Parathyroid adenoma (tissue), 2 donors: Measurements from ENCODE around the gene THSD4.

Experiments
- H2AFZ ChIP-seq: fragments of 300-600 bp; sonication (generic); one replicate; pipeline ENCODE4 v1.7.0; 2017; ENCODE audit warnings: antibody characterized with exemption, mild to moderate bottlenecking
- H3K27ac ChIP-seq: fragments of 300-600 bp; sonication (generic); one replicate; pipeline ENCODE4 v1.7.0; 2017
- H3K27me3 ChIP-seq: fragments of 300-600 bp; sonication (generic); one replicate; pipeline ENCODE4 v1.7.0; 2017; ENCODE audit warnings: low read length; ENCODE audit not compliant: control insufficient read depth, insufficient read depth
- H3K36me3 ChIP-seq: fragments of 300-600 bp; sonication (generic); one replicate; pipeline ENCODE4 v1.7.0; 2017; ENCODE audit warnings: low read length; ENCODE audit not compliant: control insufficient read depth, insufficient read depth
- H3K4me1 ChIP-seq: fragments of 300-600 bp; sonication (generic); one replicate; pipeline ENCODE4 v1.7.0; 2017; ENCODE audit warnings: control low read depth
- H3K4me2 ChIP-seq: fragments of 300-600 bp; sonication (generic); one replicate; pipeline ENCODE4 v1.7.0; 2017; ENCODE audit warnings: low read length
- H3K4me3 ChIP-seq: fragments of 300-600 bp; sonication (generic); one replicate; pipeline ENCODE4 v1.7.0; 2017; ENCODE audit warnings: low read depth, low read length
- H3K79me2 ChIP-seq: fragments of 300-600 bp; sonication (generic); one replicate; pipeline ENCODE4 v1.7.0; 2017; ENCODE audit warnings: control low read depth
- H3K9ac ChIP-seq: fragments of 300-600 bp; sonication (generic); one replicate; pipeline ENCODE4 v1.7.0; 2017; ENCODE audit warnings: mild to moderate bottlenecking
- H3K9me3 ChIP-seq: fragments of 300-600 bp; sonication (generic); one replicate; pipeline ENCODE4 v1.7.0; 2017; ENCODE audit warnings: low read length; ENCODE audit not compliant: control insufficient read depth
- TF ChIP-seq, protein P1 (sequence below): fragments of 300-600 bp; sonication (generic); IDR thresholded peaks from one replicate; pipeline ENCODE4 v1.7.0; 2017; ENCODE audit warnings: antibody characterized with exemption, mild to moderate bottlenecking
- donor health status: primary hyperparathyroidism.

The THSD4 gene

DNA sequence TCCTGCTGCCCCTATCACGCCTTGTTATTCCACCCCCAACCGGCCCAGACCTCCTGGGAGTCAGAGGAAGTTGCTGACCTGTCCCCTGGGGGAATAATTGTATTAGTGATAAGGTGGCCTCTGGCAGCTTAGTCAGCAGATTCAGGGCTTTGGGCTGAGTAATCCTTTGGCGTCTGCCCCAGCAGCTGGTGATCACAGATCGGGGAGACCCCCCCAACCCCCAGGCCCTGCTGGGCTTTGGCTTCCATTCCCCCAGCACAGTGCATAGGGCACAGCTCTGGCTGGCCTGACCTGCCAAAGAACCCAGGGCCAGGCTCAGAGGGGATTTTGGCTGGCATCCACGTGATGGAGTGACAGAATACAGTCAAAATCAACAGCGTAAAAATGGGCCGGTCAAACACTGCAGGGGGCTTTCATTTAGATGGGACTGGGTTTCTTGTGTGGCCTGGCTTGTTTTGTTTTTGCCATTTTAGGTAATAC, 691.2 kb downstream of the THSD4 start:
- no peak overlapping the region for H2AFZ ChIP-seq
- H3K4me1 ChIP-seq: peaks cover 5% of the 10 kb centered on the region
- no peaks in the 10 kb centered on the region for H3K27me3 ChIP-seq
- H3K36me3 ChIP-seq: no peaks in the 10 kb centered on the region
- no peak overlapping the region for H3K9ac ChIP-seq
- H3K4me3 ChIP-seq: no peak overlapping the region
- no peak overlapping the region for H3K4me2 ChIP-seq
- H3K27ac ChIP-seq: no peak overlapping the region
- TF ChIP-seq, protein P1, sequence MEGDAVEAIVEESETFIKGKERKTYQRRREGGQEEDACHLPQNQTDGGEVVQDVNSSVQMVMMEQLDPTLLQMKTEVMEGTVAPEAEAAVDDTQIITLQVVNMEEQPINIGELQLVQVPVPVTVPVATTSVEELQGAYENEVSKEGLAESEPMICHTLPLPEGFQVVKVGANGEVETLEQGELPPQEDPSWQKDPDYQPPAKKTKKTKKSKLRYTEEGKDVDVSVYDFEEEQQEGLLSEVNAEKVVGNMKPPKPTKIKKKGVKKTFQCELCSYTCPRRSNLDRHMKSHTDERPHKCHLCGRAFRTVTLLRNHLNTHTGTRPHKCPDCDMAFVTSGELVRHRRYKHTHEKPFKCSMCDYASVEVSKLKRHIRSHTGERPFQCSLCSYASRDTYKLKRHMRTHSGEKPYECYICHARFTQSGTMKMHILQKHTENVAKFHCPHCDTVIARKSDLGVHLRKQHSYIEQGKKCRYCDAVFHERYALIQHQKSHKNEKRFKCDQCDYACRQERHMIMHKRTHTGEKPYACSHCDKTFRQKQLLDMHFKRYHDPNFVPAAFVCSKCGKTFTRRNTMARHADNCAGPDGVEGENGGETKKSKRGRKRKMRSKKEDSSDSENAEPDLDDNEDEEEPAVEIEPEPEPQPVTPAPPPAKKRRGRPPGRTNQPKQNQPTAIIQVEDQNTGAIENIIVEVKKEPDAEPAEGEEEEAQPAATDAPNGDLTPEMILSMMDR: no peak
- no peaks in the 10 kb centered on the region for H3K79me2 ChIP-seq
- no peaks in the 10 kb centered on the region for H3K9me3 ChIP-seq

- Histone ChIP-seq H3K4me3 (no peak overlapping the region), H2AFZ (no peak overlapping the region)
Observed at GRCh38 chr15:71807125-71807629, 691.9 kb downstream of the THSD4 start.

DNA sequence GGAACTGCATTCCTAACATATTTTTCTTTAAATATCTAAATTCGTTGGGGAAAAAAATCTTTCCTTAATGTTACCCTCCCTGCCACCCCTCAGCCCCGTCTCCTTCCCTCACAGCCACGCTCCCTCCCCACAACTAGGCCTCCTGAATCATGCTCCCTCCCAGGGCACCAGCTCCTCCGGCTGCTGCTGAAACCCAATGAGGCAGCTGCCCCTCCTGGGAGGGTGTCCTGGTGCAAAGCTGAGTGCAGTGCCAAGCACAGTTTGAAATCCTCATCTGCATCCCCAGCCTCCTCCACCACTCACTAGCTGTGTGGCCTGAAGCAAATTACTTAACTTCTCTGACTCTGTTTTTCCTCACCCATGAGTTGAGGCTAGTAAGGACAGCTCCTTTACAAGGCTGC, 692.4 kb downstream of the THSD4 start:
- H3K4me3 ChIP-seq: no peak overlapping the region
- no peak overlapping the region for H2AFZ ChIP-seq
- peaks cover 5% of the 10 kb centered on the region for H3K4me1 ChIP-seq
- no peak overlapping the region for H3K9ac ChIP-seq
- H3K27ac ChIP-seq: no peak overlapping the region
- TF ChIP-seq, protein P1: no peak
- no peaks in the 10 kb centered on the region for H3K27me3 ChIP-seq
- no peaks in the 10 kb centered on the region for H3K79me2 ChIP-seq
- H3K9me3 ChIP-seq: no peaks in the 10 kb centered on the region
- no peaks in the 10 kb centered on the region for H3K36me3 ChIP-seq
- no peak overlapping the region for H3K4me2 ChIP-seq

More at GRCh38 chr15:71807125-71807629, 691.9 kb downstream of the THSD4 start:
- Histone ChIP-seq H3K36me3 (no peaks in the 10 kb centered on the region), H3K27ac (no peak overlapping the region), H3K9me3 (no peaks in the 10 kb centered on the region), H3K9ac (no peak overlapping the region), H3K79me2 (no peaks in the 10 kb centered on the region), H3K4me2 (no peak overlapping the region), H3K4me1 (peaks cover 5% of the 10 kb centered on the region), H3K27me3 (no peaks in the 10 kb centered on the region)
- TF ChIP-seq, protein P1: no peak

DNA sequence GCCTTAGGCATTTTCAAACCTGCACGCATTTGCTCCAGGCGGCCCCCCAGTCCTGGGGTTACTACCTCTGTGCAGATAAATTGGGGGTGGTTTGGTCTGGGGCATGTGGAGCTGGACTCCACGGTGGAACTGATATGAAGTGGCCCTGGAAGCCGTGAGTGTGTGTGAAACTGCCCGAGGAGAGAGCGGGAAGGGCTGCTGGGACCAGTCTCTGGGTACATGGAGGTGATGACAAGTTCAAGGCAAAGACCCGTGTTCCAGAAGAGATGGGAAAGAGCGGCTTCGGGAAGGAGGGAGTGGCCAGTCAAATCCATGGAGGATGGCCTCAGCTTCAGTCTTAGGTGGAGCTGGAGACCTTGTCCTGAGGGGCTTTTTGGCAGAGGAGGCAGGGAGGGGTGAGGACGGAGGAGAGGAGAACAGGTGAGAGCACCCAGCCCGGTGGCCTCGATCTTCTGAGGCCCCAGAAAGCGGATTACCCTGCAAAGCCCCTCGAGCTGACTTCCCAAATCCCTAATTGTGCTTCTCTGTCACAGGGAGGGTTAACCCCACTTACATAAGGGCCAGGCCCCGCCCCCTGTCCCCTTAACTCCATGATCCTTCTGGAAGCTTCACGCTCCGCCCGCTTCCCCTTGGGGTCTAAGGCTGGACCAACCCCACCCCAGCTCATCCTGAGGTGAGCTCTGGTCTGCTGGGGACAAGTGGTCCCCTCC, 693.2 kb downstream of the THSD4 start:
- H3K9ac ChIP-seq: no peak overlapping the region
- no peaks in the 10 kb centered on the region for H3K27me3 ChIP-seq
- peaks cover 5% of the 10 kb centered on the region for H3K4me1 ChIP-seq
- H3K36me3 ChIP-seq: no peaks in the 10 kb centered on the region
- no peak overlapping the region for H2AFZ ChIP-seq
- no peak overlapping the region for H3K4me3 ChIP-seq
- no peak overlapping the region for H3K27ac ChIP-seq
- no peaks in the 10 kb centered on the region for H3K79me2 ChIP-seq
- TF ChIP-seq, protein P1: no peak
- H3K4me2 ChIP-seq: no peak overlapping the region
- no peaks in the 10 kb centered on the region for H3K9me3 ChIP-seq

DNA sequence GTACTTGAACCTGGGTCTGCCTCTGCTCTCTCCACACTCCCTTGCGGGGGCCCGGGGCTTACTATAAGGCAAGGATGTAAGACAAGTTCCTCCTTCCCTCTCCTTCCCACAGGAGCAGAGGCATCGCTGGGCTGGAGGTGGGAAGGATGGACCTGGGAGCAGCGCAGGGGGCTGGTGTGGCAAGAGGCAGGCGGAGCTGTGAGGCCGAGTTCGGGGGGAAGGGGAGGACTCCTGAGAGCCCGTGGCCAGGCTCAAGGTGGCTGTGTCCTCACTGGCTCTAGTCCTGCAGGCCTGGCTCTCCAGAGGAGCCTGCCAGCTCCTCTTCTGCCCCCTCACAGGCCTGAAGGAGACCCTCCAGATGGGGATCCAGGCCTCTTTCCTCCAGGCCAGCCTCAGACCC, 694.1 kb downstream of the THSD4 start:
- no peak overlapping the region for H3K4me3 ChIP-seq
- H3K79me2 ChIP-seq: no peaks in the 10 kb centered on the region
- no peak overlapping the region for H3K4me2 ChIP-seq
- TF ChIP-seq, protein P1: no peak
- no peaks in the 10 kb centered on the region for H3K36me3 ChIP-seq
- H2AFZ ChIP-seq: no peak overlapping the region
- H3K9ac ChIP-seq: no peak overlapping the region
- no peaks in the 10 kb centered on the region for H3K27me3 ChIP-seq
- H3K4me1 ChIP-seq: peaks cover 5% of the 10 kb centered on the region
- H3K9me3 ChIP-seq: no peaks in the 10 kb centered on the region
- H3K27ac ChIP-seq: no peak overlapping the region
